Measurements from ENCODE around the gene MEGF11.

DNA sequence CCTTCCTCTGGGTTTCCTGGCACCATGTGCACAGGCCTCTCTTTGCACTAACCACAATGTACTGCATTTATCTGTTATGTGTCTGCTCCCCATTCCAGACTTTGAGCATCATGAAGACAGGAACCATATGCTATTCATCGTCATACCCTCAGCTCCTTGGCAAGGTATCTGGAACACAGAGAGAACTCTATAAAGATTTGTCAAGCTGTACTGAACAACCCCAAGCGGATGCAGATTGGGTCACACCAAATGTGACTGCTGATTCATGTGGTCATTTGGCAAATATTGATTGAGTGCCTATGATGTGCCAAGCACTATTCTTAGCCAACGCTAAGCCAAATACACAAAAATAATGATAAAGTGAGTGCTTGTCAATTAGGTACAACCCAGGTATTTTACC lies 7.5 kb upstream of the MEGF11 start:
- TF ChIP-seq, protein P1, sequence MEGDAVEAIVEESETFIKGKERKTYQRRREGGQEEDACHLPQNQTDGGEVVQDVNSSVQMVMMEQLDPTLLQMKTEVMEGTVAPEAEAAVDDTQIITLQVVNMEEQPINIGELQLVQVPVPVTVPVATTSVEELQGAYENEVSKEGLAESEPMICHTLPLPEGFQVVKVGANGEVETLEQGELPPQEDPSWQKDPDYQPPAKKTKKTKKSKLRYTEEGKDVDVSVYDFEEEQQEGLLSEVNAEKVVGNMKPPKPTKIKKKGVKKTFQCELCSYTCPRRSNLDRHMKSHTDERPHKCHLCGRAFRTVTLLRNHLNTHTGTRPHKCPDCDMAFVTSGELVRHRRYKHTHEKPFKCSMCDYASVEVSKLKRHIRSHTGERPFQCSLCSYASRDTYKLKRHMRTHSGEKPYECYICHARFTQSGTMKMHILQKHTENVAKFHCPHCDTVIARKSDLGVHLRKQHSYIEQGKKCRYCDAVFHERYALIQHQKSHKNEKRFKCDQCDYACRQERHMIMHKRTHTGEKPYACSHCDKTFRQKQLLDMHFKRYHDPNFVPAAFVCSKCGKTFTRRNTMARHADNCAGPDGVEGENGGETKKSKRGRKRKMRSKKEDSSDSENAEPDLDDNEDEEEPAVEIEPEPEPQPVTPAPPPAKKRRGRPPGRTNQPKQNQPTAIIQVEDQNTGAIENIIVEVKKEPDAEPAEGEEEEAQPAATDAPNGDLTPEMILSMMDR (IDR thresholded peaks at IDR 0.05) = no peak
- no peak for TF ChIP-seq POLR2A (IDR thresholded peaks at IDR 0.05)

Measured in uterus (tissue), 2 donors.